DMS114 treated with DMSO at 0.1 percent for 48 hours (cell line): Measurements from ENCODE around the gene AHNAK.
"Not testable (repeated sequence)": the region's sequence is repeated elsewhere in the genome, so short reads cannot be mapped to it uniquely, and the experiment has no call there.

Source experiments
- DNase-seq: peaks from one replicate; lab custom pipeline; 2025; ENCODE audit not compliant: unreplicated experiment; lab: John Stamatoyannopoulos, UW

AHNAK gene

DNA sequence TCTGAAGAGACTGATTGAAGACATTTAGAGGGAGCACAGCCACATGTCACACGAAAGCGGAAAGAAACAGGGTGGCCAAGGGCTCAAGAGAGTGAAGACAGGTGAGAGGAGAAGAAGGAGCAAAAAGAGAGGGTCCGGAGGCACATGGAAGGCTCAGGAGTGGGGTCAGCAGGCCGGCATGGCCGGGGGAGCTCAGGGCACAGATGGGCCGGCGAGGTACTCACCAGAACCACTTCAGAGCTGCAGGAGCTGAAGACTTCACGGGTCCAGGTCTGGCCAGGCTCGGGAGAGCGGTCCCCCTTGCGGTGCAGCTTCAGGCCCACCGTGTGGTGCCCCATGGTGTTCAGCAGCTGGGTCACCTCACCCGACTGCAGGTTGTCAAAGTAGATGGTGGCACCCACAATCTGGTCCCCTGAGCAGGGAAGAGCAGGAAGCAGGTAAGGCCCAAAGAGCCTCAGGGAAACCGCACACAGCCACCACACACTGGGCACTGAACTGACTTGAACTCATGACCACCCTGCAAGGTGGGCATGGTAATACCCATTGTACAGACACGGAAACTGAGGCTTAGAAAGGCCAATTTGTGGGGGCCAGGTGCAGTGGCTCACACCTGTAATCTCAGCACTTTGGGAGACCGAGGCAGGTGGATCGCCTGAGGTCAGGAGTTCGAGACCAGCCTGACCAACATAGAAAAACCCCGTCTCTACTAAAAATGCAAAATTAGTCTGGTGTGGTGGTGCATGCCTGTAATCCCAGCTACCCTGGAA, 11.6 kb downstream of the AHNAK start:
- DNase-seq = no peak

DNA sequence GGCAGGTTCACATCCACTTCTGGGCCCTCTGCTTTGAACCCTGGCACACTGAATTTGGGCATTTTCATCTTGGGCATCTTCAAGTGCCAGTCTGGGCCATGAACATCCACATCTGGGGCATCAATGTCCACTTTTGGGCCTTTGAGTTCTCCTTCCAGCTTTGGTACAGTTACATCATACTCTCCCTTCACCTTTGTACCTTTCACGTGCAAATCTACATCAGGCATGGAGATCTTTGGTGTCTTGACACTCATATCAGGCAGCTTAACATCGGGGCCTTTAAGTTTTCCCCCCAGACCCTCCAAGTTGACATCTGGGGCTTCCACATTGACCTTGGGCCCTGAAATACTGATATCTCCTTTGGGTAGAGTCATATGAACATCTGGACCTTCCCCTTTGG, 14.5 kb downstream of the AHNAK start:
- no peak for DNase-seq

DNA sequence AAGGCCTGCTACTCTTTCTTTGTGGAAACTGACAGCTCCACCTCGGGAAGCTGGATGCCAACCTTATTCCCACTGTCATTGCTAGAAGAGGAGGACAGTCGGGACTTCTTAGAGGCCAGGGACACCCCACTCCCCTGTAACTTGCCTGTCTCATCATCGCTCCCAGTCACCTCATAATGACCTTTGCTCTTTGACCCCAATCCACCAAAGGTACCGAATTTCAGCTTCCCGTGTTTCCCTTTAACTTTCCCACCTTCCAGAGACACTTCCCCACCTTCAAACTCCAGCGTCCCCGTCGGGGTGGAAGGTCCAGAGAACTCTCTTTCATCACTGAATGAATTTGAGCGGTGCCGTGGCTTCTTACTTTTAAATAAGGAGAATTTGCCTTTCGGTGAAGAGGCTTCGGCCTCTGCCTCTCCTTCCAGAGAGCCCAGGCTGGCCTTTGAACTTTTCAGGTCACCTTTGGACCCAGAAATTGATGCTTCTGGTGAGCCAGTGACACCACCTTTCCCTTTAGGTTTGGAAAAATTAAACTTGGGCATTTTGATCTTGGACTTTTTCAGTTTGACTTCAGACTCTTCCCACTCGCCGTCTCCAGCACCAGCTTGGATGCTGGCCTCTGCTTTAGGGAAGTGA, 29.8 kb downstream of the AHNAK start:
- no peak for DNase-seq

GRCh38 chr11:62514151-62514550, 32.5 kb downstream of the AHNAK start:
- DNase-seq = no peak

- DNase-seq = no peak
Measured at GRCh38 chr11:62513626-62514025, 33.0 kb downstream of the AHNAK start.

DNA sequence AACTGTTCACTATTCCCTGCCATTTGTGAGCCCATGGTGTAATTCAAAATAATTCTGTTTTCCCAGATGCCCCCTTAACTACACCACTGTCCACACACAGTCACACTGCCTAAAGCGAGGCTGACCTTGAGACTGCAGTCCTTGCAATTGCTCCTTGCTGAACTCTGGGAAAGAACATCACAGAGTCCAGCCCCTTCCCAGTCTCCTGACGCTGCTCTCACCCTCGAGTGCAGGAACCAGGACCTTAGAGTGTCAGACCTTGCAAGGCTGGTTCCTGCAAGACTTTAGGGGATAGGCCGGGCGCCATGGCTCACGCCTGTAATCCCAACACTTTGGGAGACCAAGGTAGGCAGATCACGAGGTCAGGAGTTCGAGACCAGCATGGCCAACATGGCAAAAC, 33.6 kb downstream of the AHNAK start:
- DNase-seq = no peak

GRCh38 chr11:62508336-62509058, 38.1 kb downstream of the AHNAK start:
- DNase-seq = peak; percentile 75

DNA sequence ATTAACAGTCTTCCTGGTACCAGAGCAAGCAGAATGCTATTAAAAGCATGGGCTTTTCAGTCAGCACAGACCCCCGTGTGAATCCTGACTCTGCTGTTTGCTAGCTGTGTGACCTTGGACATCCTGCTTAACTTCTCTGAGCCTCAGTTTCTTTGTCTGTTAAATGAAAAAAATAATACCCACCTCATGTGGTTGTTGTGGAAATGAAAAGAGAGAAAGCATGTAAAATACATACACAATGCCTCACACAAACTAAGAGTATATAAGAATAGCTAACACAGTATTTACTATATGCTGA, 39.5 kb downstream of the AHNAK start:
- no peak for DNase-seq

- DNase-seq = no peak
Measured at GRCh38 chr11:62506413-62507124, 40.0 kb downstream of the AHNAK start.

DNA sequence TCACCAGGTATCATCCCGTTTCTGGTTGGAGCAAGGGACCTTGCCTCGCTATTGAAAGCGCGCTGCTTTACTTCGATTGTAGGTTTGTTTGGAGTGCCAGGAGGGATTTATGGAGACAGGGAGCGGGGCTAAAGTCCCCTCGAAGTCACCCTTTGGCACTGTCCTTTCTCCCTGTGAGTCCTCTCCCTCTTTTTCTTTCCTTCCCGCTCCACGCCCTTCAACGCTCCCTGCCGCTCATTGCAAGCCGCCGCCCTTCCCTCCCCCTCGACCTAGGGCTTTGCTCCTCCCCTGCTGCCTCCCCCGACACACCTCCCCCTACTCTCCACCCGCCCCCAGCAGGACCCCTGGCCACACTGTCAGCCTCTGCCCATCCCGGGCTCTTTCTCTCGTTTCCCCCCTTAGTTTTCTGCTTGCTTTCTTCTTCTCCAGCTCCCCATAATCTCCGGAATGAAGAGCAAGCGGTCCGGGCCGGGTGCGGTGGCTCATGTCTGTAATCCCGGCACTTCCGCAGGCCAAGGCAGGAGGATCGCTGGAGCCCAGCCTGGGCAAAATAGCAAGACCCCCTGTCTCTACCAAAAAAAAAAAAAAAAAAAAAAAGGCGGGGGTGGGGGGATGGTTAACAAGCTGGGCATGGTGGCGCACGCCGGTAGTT, 41.0 kb downstream of the AHNAK start:
- DNase-seq = no peak

- peak; percentile 72 for DNase-seq
Measured at GRCh38 chr11:62505059-62505439, 41.6 kb downstream of the AHNAK start.

DNA sequence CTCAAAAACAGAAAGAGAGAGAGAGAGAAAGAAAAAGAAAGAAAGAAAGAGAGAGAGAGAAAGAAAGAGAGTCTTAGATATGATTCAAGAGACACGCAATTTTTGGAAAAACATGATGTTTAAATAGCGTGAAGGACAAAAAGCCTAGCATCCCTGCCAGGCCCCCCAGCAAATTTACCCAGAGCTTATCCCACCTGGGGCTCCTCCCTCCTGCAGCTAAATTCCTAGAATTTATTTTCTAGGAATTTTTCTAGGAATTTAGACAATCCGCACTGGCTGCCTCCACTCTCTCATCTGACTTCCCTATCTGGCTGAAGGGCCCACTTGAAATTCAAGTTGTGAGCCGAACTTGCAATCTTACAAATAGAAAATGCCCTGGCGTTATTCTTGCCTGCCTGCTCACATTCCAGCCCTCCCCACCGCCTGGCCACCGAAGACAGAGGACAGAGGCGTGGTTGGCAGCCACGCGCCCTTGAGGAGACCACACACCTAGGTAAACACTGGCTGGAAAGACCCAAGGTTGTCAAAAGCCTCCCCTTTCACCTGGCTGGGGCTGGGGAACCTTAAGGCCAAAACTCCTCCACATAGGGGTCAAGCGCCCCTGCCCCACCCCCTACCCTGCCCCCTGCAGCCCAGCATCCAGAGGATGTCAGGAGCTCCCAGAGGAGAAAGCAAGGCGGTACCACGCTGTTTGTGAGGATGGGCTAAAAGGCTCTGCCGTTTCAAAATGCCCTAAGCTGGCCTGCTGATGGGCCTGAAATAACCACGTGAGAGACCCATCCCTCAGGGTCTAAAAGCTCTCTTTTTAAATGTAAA, 42.2 kb downstream of the AHNAK start:
- DNase-seq = no peak

- no peak for DNase-seq
Measured at GRCh38 chr11:62502030-62502730, 44.4 kb downstream of the AHNAK start.

DNA sequence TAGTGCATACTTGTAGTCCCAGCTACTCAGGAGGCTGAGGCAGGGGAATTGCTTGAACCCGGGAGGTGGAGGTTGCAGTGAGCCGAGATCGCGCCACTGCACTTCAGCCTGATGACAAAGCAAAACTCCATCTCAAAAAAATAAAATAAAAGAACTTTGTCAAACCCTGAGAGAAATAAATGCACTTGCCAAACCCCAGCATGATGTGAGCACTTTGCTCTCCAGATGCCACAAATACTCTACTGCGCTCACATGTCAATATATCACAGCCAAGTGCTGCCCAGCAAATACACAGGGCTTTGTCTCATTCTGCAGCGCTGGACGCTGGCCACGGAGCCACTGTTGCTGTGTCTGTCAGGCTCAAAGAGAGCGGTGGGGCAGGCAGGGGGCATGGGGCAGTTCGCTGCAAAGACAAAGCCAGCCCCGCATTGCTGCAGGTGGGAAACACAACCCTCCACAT, 45.1 kb downstream of the AHNAK start:
- no peak for DNase-seq

- DNase-seq = no peak
Measured at GRCh38 chr11:62500650-62501030, 46.0 kb downstream of the AHNAK start.

- DNase-seq = no peak
Measured at GRCh38 chr11:62499944-62500649, 46.5 kb downstream of the AHNAK start.

- not testable (repeated sequence) for DNase-seq
Measured at GRCh38 chr11:62499311-62499943, 47.2 kb downstream of the AHNAK start.

DNA sequence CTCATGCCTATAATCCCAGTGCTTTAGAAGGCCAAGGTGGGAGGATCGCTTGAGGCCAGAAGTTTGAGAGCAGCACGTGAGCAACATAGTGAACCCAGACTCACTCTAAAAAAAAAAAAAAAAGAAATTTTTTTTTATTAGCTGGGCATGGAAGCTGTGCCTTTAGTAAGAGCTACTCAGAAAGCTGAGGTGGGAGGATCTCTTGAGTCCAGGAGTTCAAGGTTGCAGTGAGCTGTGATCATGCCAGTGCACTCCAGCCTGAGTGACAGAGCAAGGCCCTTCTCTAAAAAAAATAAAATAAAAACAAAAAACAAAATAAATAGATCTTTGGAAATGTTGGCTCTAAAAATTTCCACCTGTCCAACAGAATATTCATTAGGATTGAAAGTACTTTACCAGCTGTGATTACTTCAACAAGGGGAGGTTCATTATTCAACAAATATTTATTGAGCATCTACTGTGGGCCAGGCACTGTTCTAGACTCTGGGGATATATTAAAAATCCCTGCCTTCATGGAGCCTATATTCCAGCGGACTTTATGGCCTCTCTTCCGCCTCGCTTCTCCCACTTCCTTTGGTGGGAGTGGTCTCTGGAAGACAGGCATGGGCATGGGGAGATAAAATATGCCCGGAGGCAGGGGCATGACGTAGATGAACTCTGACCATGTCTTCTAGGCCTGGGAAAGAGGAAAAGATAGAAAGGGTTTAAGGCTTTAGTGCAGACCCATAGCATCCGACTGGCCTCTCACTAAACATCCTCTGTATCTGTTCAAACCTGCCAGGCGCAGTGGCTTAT, 47.9 kb downstream of the AHNAK start:
- no peak for DNase-seq
